Muscle of back (tissue), 11 donors: ENCODE results near the gene GALNTL6. TPM values are rescaled to one million over a fixed set of nuclear protein-coding genes. Genes with fewer than 3 reads are reported as not detected.
A peak's percentile ranks its signal among the peaks of the same experiment; 100 is the strongest.
"Not testable (repeated sequence)": the region's sequence is repeated elsewhere in the genome, so short reads cannot be mapped to it uniquely, and the experiment has no call there.

Source experiments
- DNase-seq, 3 donors: peaks; one replicate each; pipeline versions ENCODE4 v3.0.0 to v3.0.0-alpha.2; 2013
- polyA plus RNA-seq, 10 donors: library from polyadenylated mRNA; unstranded; fragments of 120-200 nt; gene quantifications; one replicate each; pipeline ENCODE4 v1.2.1, GENCODE V29; 2013; ENCODE audit not compliant: insufficient read length in 10 of 10

GALNTL6 gene
- polyA plus RNA-seq, 10 donors: 0.29 to 2.2 (median 1.2) TPM; not detected in 1

GRCh38 chr4:172727631-172728030 lies 914.4 kb downstream of the GALNTL6 start:
- no peak for DNase-seq

GRCh38 chr4:172733645-172734044 lies 920.4 kb downstream of the GALNTL6 start:
- not testable (repeated sequence) for DNase-seq

GRCh38 chr4:172734555-172734954 lies 921.4 kb downstream of the GALNTL6 start:
- DNase-seq: no peak

- no peak for DNase-seq
Measured at GRCh38 chr4:172736046-172736445, 922.8 kb downstream of the GALNTL6 start.

GRCh38 chr4:172740434-172740833 lies 927.2 kb downstream of the GALNTL6 start:
- no peak for DNase-seq

- DNase-seq: no peak
Measured at GRCh38 chr4:172750910-172751309, 937.7 kb downstream of the GALNTL6 start.

GRCh38 chr4:172751550-172751949 lies 938.3 kb downstream of the GALNTL6 start:
- DNase-seq: no peak

GRCh38 chr4:172758586-172759340 lies 945.6 kb downstream of the GALNTL6 start:
- peak in 1 of 3 donors; percentile 37 for DNase-seq

- DNase-seq: no peak
Measured at GRCh38 chr4:172760512-172760911, 947.3 kb downstream of the GALNTL6 start.

GRCh38 chr4:172762895-172763294 lies 949.7 kb downstream of the GALNTL6 start:
- DNase-seq: no peak

GRCh38 chr4:172770787-172771186 lies 957.6 kb downstream of the GALNTL6 start:
- DNase-seq: no peak

GRCh38 chr4:172772781-172773180 lies 959.6 kb downstream of the GALNTL6 start:
- DNase-seq: no peak

- no peak for DNase-seq
Measured at GRCh38 chr4:172776203-172776861, 963.1 kb downstream of the GALNTL6 start.

- no peak for DNase-seq
Measured at GRCh38 chr4:172777729-172778431, 964.7 kb downstream of the GALNTL6 start.

GRCh38 chr4:172778583-172778982 lies 965.4 kb downstream of the GALNTL6 start:
- DNase-seq: no peak

GRCh38 chr4:172780566-172781081 lies 967.4 kb downstream of the GALNTL6 start:
- no peak for DNase-seq

GRCh38 chr4:172785613-172786012 lies 972.4 kb downstream of the GALNTL6 start:
- no peak for DNase-seq

GRCh38 chr4:172786039-172786792 lies 973.0 kb downstream of the GALNTL6 start:
- DNase-seq: peak; percentile 12 to 23 (median 19)

- no peak for DNase-seq
Measured at GRCh38 chr4:172787111-172787510, 973.9 kb downstream of the GALNTL6 start.

- no peak for DNase-seq
Measured at GRCh38 chr4:172791841-172792240, 978.6 kb downstream of the GALNTL6 start.

- peak in 2 of 3 donors; percentile 10 to 46 for DNase-seq
Measured at GRCh38 chr4:172793565-172794306, 980.5 kb downstream of the GALNTL6 start.
